Measurements from ENCODE around the gene TBC1D16. TPM values are rescaled to one million over a fixed set of nuclear protein-coding genes. Genes with fewer than 3 reads are reported as not detected.
A peak's percentile ranks its signal among the peaks of the same experiment; 100 is the strongest.
"Not testable (repeated sequence)": the region's sequence is repeated elsewhere in the genome, so short reads cannot be mapped to it uniquely, and the experiment has no call there.

Gene TBC1D16
- total RNA-seq, 1 donor from 2014 or later, result 33.4 TPM

DNA sequence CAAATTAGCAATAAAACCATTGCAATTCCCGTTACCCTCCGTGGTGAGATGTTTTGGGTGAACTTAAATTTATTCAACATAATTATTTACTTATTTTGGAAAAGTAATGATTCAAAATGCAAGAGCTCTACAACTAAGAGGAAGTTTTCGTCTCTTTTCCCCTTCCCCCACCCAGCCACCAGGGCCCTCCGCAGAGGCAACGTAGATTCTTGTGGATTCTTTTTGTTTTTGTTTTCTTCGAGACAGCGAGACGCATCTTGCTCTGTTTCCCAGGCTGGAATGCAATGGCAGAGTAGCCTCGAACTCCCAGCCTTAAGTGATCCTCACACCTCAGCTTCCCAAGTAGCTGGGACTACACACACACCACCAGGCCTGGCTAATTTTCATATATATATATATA lies 19.9 kb upstream of the TBC1D16 start:
- no peak for DNase-seq (ENCODE audit: low read depth)

- no peak for DNase-seq (ENCODE audit: low read depth)
These were observed 17.4 kb upstream of the TBC1D16 start for GRCh38 chr17:80053102-80053501.

- no peak for DNase-seq (ENCODE audit: low read depth)
These were observed 16.0 kb upstream of the TBC1D16 start for GRCh38 chr17:80051681-80052080.

- no peak for DNase-seq (ENCODE audit: low read depth)
These were observed 15.0 kb upstream of the TBC1D16 start for GRCh38 chr17:80050706-80051105.

DNA sequence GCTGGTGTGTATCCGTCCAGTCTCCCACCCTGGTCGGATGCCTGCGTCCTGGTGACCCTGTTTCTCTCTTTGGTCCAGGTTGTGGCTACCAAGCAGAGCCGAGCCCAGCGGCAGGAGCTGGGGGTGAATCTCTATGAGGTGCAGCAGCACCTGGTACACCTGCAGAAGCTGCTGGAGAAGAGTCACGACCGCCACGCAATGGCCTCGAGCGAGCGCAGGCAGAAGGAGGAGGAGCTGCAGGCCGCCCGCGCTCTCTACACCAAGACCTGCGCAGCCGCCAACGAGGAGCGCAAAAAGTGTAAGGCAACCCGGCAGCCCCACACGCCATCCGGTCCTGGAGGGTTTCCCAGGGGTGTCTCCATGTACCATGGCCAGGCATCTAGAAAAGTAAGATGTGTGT lies 14.3 kb upstream of the TBC1D16 start:
- DNase-seq (ENCODE audit: low read depth), result no peak

- DNase-seq (ENCODE audit: low read depth), result no peak
These were observed 11.5 kb upstream of the TBC1D16 start for GRCh38 chr17:80047176-80047575.

GRCh38 chr17:80046709-80047108 lies 11.0 kb upstream of the TBC1D16 start:
- not testable (repeated sequence) for DNase-seq (ENCODE audit: low read depth)

- DNase-seq (ENCODE audit: low read depth), result no peak
These were observed 10.0 kb upstream of the TBC1D16 start for GRCh38 chr17:80045703-80046102.

DNA sequence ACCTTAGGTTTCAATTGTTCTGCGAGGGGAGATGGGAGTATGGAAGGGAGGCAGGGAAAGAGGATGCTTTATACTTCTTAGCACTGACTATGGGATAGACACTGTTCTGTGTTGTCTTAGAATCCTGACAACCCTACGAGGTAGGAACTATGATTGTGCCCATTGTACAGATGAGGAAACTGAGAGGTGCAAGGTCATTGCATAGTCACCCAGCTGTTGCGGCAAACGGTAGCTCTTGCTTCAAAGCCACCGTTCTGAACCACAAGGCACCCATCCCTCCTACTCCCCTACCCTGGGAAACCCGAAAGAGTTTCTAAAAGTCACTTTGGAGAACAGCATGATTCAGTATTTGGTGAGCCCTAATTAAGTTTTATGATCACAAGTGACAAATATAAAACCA lies 8.3 kb upstream of the TBC1D16 start:
- no peak for DNase-seq (ENCODE audit: low read depth)

- peak; percentile 40 for DNase-seq (ENCODE audit: low read depth)
These were observed 1.2 kb upstream of the TBC1D16 start for GRCh38 chr17:80036715-80037477.

DNA sequence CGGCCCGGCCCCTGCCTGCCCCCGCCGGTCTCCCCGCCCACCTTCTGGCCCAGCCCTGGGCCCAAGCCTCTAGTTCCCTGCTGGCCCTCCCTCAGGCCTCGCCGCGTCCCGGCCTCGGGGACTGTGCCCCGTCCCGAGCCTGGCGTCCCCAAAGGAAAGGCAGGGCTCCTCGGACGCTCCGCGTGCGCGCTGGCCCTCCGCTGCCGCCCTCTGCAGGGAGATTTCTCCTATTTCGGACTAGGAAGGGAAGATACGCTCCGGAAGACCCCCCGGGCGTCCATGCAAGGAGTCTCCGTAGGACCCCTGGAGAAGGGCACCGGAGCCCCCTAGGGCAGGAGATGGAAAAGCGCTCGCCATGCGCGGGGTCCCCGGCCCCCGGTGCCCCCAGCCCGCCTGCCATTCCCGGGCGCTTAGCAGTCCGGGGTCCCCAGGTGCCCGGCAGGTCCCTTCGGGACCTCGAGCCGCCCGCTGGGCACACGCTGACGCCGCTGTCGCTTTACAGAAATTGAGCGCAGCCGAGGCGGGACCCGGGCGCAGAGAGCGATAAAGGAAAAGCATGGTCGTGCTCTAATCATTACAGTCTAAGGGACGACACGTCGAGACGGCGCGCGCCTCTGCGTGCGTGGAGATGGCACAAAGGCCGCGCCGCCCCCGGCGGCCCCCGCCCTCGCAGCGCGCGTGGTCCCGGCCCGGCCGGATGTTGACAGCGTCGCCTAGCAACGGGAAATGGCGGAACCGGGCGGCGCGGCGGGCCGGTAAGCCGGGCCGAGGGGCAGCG lies 454 bp upstream of the TBC1D16 start, which contains the start of gene CCDC40:
Gene CCDC40, plus strand, starts transcription at position 706 of the 778 bp plus-strand sequence. Its CDS starts 21 bp downstream, at position 727.
- DNase-seq (ENCODE audit: low read depth), result peak; percentile 83

GRCh38 chr17:80034791-80035686 lies 633 bp downstream of the TBC1D16 start:
- peak; percentile 51 for DNase-seq (ENCODE audit: low read depth)

GRCh38 chr17:80033840-80034239 lies 1.8 kb downstream of the TBC1D16 start:
- DNase-seq (ENCODE audit: low read depth), result no peak

- no peak for DNase-seq (ENCODE audit: low read depth)
These were observed 3.0 kb downstream of the TBC1D16 start for GRCh38 chr17:80032614-80033171.

DNA sequence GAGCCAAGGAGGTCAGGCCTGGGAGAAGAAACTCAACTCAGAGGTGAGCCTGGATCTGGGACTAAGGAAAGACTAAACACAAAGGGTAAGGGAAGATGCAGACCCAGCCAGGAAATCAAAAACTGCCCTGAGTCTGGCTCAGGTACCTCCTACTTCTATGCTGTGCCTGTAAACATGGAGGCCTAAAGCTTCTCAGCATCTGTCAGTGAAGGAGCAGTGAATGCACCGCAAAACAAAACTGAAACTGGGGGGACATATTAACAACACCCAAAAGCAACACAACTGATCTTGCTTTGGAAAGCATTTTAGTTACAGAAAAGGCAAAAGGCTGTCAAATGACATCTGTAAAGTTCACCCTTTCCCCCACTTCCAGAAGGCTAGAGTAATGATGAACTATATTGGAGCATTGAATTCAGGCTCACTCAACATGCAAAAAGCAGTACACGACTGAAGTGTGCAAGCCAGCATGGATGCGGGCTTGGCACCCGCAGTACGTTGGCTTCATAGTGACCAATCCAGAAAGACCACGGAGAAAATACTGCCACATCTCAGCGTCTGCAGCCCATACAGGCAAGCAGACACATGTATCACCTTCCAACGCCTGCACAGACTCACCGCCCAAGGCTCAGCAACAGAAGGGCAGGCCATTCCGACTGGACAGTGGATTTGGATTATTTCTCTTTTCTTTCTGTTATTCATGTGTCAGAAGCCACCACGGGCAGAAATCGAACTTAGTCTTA lies 3.8 kb downstream of the TBC1D16 start:
- no peak for DNase-seq (ENCODE audit: low read depth)

GRCh38 chr17:80030730-80031410 lies 4.8 kb downstream of the TBC1D16 start:
- DNase-seq (ENCODE audit: low read depth), result no peak

GRCh38 chr17:80029258-80029974 lies 6.3 kb downstream of the TBC1D16 start:
- DNase-seq (ENCODE audit: low read depth), result peak; percentile 96

- DNase-seq (ENCODE audit: low read depth), result no peak
These were observed 7.6 kb downstream of the TBC1D16 start for GRCh38 chr17:80028030-80028429.

DNA sequence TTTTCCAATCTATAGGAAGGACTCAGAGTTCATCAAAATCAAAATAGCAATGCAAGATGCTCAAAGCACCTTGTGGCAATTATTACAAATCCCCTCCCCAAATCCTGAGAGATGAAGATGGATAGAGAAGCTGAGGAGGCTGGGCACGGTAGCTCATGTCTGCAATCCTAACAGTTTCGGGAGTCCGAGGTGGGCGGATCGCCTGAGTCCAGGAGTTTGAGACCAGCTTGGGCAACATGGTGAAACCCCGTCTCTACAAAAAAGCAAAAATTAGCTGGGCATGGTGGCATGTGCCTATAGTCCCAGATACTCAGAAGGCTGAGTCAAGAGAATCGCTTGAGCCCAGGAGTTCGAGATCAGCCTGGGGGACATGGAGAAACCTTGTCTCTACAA lies 8.6 kb downstream of the TBC1D16 start:
- no peak for DNase-seq (ENCODE audit: low read depth)
